Ovary (tissue), 3 donors: ENCODE data around the gene ALG8.

Experiments used
- CTCF ChIP-seq, 3 donors: fragments of 450-650 bp in 2 of 3; fragments of 200-600 bp in 1 of 3; IDR thresholded peaks; one replicate each; pipeline versions ENCODE4 v1.5.1 to v1.8.0; 2016 to 2022; ENCODE audit warnings: antibody characterized with exemption in 3 of 3, mild to moderate bottlenecking in 1 of 3
- EP300 ChIP-seq: sonication (generic); formaldehyde crosslinking; IDR thresholded peaks from one replicate; pipeline ENCODE4 v1.6.1; 2017; ENCODE audit warnings: antibody characterized with exemption
- POLR2A ChIP-seq: fragments of 450-650 bp; IDR thresholded peaks from one replicate; pipeline ENCODE4 v1.6.1; 2017; ENCODE audit warnings: antibody characterized with exemption, mild to moderate bottlenecking, moderate library complexity
- donor health status: DM: no; HTN: no; CAD: no.

- no peak for TF ChIP-seq POLR2A
- no peak for TF ChIP-seq CTCF (IDR thresholded peaks at IDR 0.05)
- TF ChIP-seq EP300, result no peak
Observed at GRCh38 chr11:78057462-78058055, 81.9 kb downstream of the ALG8 start.
